IPS DF 19.7 (cell line): ENCODE measurements around the gene PEF1.

Experiments used
- DNase-seq: peaks from one replicate; pipeline ENCODE4 v3.0.0-alpha.2; 2013; ENCODE audit warnings: low read depth, low spot score

PEF1 gene

GRCh38 chr1:31644560-31645273 lies at the start of gene PEF1:
Gene PEF1, minus strand, starts transcription at chr1:31644876. Its CDS starts 12 bp downstream, at chr1:31644864.
- peak; percentile 95 for DNase-seq

GRCh38 chr1:31693231-31693630 lies 48.6 kb upstream of the PEF1 start:
- no peak for DNase-seq

- DNase-seq: no peak
Measured at GRCh38 chr1:31691951-31692350, 47.3 kb upstream of the PEF1 start.

- no peak for DNase-seq
Measured at GRCh38 chr1:31691446-31691845, 46.8 kb upstream of the PEF1 start.

GRCh38 chr1:31690921-31691320 lies 46.2 kb upstream of the PEF1 start:
- DNase-seq: no peak

- no peak for DNase-seq
Measured at GRCh38 chr1:31689854-31690253, 45.2 kb upstream of the PEF1 start.

GRCh38 chr1:31689379-31689778 lies 44.7 kb upstream of the PEF1 start:
- DNase-seq: no peak

- DNase-seq: no peak
Measured at GRCh38 chr1:31688233-31688918, 43.7 kb upstream of the PEF1 start.

GRCh38 chr1:31687601-31688000 lies 42.9 kb upstream of the PEF1 start:
- no peak for DNase-seq

GRCh38 chr1:31685795-31686194 lies 41.1 kb upstream of the PEF1 start:
- no peak for DNase-seq

- DNase-seq: no peak
Measured at GRCh38 chr1:31683997-31684396, 39.3 kb upstream of the PEF1 start.

GRCh38 chr1:31681415-31681814 lies 36.7 kb upstream of the PEF1 start:
- no peak for DNase-seq

- no peak for DNase-seq
Measured at GRCh38 chr1:31679676-31680230, 35.1 kb upstream of the PEF1 start.

GRCh38 chr1:31679091-31679490 lies 34.4 kb upstream of the PEF1 start:
- no peak for DNase-seq

GRCh38 chr1:31678681-31679080 lies 34.0 kb upstream of the PEF1 start:
- no peak for DNase-seq

GRCh38 chr1:31677949-31678348 lies 33.3 kb upstream of the PEF1 start:
- DNase-seq: no peak

GRCh38 chr1:31677401-31677800 lies 32.7 kb upstream of the PEF1 start:
- no peak for DNase-seq

GRCh38 chr1:31675756-31676155 lies 31.1 kb upstream of the PEF1 start:
- DNase-seq: no peak

GRCh38 chr1:31675161-31675560 lies 30.5 kb upstream of the PEF1 start:
- DNase-seq: no peak

- DNase-seq: no peak
Measured at GRCh38 chr1:31674626-31675025, 29.9 kb upstream of the PEF1 start.

GRCh38 chr1:31673433-31673832 lies 28.8 kb upstream of the PEF1 start:
- no peak for DNase-seq

GRCh38 chr1:31672986-31673385 lies 28.3 kb upstream of the PEF1 start:
- no peak for DNase-seq

- DNase-seq: no peak
Measured at GRCh38 chr1:31671561-31672201, 27.0 kb upstream of the PEF1 start.
